ENCODE data around the gene CCDC33. TPM values are rescaled to one million over a fixed set of nuclear protein-coding genes. Genes with fewer than 3 reads are reported as not detected.

Gene CCDC33
- total and polyA plus RNA-seq, 2 donors (not counting 3 experiments of a cell fraction or from before 2014, with no cell fraction given) = not detected

DNA sequence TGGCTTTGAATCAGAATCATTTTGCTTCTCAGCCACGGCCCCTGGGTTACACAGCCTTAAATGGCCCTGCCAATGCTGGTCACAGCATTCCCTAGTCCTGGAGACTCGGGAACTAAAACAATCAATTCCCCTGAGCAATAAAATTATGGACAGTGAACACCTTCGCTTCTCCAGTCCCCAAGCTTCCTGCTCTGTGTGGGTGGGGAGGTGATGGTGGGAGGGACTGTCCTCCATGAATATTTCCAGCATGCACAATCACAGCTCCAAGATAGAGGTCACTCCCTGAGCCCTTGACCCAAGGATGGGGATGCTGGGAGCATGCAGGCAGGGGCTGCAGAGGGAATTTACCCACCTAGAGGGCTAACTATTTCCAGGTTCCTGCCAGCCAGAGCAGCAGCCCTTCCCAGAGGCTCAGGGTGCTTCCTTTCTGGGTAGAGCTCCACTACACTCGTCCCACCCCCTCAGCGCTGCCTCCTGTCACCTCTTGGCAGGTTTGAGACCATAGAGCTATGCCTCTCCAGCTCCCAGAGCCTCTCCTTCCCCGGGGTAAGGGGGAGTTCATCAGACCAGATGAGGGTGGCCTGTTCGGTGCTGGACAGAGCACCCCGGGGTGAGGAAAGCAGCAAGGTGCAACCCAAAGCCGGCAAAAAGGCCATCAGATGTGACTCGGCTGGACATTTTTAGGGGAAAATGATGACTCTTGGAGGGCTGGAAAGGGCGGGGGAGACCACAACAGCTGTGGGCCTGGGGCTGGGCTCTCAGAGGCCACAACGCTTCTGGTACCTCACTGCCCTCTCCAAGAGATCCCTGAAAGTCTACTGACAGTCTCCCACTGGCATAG lies 14.5 kb upstream of the CCDC33 start:
- Histone ChIP-seq H4K20me1 (replicated peaks; ENCODE audit: control insufficient read depth, extremely low read depth, insufficient read depth, low read length) (no peaks in the 10 kb centered on the region), H3K4me3 (replicated peaks in 1 of 3; ENCODE audit: insufficient read depth in 1 of 3, low read depth in 1 of 3, low read length in 3 of 3) (no peak overlapping the region), H3K27ac (ENCODE audit: insufficient read depth, low read depth, low read length) (no peak overlapping the region), H3K79me2 (ENCODE audit: control insufficient read depth, insufficient read depth, low read length) (no peaks in the 10 kb centered on the region), H3K9me1 (replicated peaks; ENCODE audit: control insufficient read depth, extremely low read depth, insufficient read depth, low read length) (no peaks in the 10 kb centered on the region), H3K9me3 (replicated peaks; ENCODE audit: control insufficient read depth, insufficient read depth, low read length) (no peaks in the 10 kb centered on the region), H3K9ac (replicated peaks; ENCODE audit: extremely low read depth, insufficient read depth, low read length) (no peak overlapping the region), H2AFZ (ENCODE audit: low read depth, low read length) (no peak overlapping the region), H3K4me1 (ENCODE audit: control insufficient read depth, extremely low read depth, insufficient read depth, low read length) (no peaks in the 10 kb centered on the region), H3K27me3 (ENCODE audit: control insufficient read depth in 2 of 2, insufficient read depth in 2 of 2, low read length in 2 of 2) (peaks cover 14 to 19% of the 10 kb centered on the region in 2 experiments), H3K36me3 (ENCODE audit: control insufficient read depth in 2 of 2, extremely low read depth in 1 of 2, insufficient read depth in 2 of 2, low read length in 2 of 2) (no peaks in the 10 kb centered on the region), H3K4me2 (ENCODE audit: insufficient read depth, low read length) (no peak overlapping the region)
- intact Hi-C loops (cut with micrococcal nuclease) = loop anchor here (10.0 kb wide), 1 partner anchor 523 kb away; the partner anchor contains the start of gene CYP1A2
- BruUV-seq (replicated peaks) = no TSS peak
- DNase-seq (ENCODE audit: low read depth, low spot score) = no peak
- ChIA-PET POLR2A (no interaction called here), CTCF (interaction anchor here (0.6 to 0.9 kb wide), 2 partner anchors 12 to 26 kb away, joined by 3 read pairs; no protein-coding TSS in a partner anchor)
- dilution Hi-C loops (cut with MboI; ENCODE audit: extremely low pct_ligation_motif_present, low sequenced_read_pairs) = no loop called here
- TF ChIP-seq MYC (IDR thresholded peaks at IDR 0.05; ENCODE audit: low read depth, low read length) (no peak), POLR2A (IDR thresholded peaks at IDR 0.05; ENCODE audit: low read depth, low read length) (no peak), POLR2AphosphoS5 (IDR thresholded peaks at IDR 0.05; ENCODE audit: insufficient read depth, low read depth, low read length) (no peak), GATA2 (IDR thresholded peaks at IDR 0.05; ENCODE audit: insufficient read depth, insufficient read length, low read depth, low read length) (no peak), EZH2 (IDR thresholded peaks at IDR 0.05; ENCODE audit: borderline replicate concordance, low read depth, low read length, severe bottlenecking) (no peak), FOS (IDR thresholded peaks at IDR 0.05; ENCODE audit: borderline replicate concordance, insufficient read depth, low read length) (no peak), JUN (IDR thresholded peaks at IDR 0.05; ENCODE audit: borderline replicate concordance, insufficient read depth, insufficient read length, low read depth) (no peak)
- TF ChIP-seq, protein P1, sequence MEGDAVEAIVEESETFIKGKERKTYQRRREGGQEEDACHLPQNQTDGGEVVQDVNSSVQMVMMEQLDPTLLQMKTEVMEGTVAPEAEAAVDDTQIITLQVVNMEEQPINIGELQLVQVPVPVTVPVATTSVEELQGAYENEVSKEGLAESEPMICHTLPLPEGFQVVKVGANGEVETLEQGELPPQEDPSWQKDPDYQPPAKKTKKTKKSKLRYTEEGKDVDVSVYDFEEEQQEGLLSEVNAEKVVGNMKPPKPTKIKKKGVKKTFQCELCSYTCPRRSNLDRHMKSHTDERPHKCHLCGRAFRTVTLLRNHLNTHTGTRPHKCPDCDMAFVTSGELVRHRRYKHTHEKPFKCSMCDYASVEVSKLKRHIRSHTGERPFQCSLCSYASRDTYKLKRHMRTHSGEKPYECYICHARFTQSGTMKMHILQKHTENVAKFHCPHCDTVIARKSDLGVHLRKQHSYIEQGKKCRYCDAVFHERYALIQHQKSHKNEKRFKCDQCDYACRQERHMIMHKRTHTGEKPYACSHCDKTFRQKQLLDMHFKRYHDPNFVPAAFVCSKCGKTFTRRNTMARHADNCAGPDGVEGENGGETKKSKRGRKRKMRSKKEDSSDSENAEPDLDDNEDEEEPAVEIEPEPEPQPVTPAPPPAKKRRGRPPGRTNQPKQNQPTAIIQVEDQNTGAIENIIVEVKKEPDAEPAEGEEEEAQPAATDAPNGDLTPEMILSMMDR (IDR thresholded peaks at IDR 0.05; ENCODE audit: extremely low read depth in 1 of 2, insufficient read depth in 1 of 2, low read depth in 1 of 2, low read length in 2 of 2) = no peak
- TF ChIP-seq, protein P2, sequence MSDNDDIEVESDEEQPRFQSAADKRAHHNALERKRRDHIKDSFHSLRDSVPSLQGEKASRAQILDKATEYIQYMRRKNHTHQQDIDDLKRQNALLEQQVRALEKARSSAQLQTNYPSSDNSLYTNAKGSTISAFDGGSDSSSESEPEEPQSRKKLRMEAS (IDR thresholded peaks at IDR 0.05; ENCODE audit: insufficient read depth, insufficient read length) = no peak
- FAIRE-seq = no peak

Measured in endothelial cell of umbilical vein (primary cell).